HG03025 (cell line): ENCODE data around the gene GP1BB.

Experiments used
- ATAC-seq: cut with Tn5 transposase; IDR thresholded peaks from one replicate; pipeline ENCODE4 v1.9.1; 2021; ENCODE audit warnings: mild to moderate bottlenecking, moderate library complexity; ENCODE audit not compliant: unreplicated experiment, low FRiP score

GP1BB gene

DNA sequence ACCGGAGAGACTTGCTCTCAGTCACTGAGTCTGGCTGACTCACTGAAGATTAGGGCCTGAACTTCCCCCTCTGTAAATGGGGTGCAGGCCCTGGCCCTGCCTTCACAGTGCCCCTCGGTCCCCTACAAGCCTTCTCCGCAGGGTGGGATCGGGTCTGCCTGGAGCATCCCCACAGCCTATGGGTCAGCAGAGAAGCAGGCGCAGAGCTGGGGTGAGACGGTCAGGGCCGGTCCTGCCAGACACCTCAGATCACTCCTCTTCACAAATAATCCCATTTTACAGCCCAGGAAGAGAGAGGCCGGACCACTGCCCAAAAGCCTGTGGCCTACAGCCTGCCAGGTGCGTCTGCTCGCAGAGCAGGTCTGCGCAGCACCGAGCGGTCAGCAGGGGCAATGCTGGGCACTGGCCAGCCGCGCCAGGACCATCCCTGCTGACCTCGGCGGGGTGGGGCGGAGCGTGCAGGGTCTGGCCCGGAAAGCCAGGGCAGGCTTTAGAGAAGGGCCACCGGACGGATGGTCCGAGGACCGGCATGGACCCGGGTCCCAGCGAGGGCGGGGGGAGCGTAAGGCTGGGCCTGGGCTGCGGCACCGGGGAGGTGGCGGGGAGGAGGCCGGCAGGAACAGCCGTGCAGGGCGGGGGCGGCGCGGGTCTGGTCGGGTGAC, 9.6 kb upstream of the GP1BB start:
- ATAC-seq, result no peak

DNA sequence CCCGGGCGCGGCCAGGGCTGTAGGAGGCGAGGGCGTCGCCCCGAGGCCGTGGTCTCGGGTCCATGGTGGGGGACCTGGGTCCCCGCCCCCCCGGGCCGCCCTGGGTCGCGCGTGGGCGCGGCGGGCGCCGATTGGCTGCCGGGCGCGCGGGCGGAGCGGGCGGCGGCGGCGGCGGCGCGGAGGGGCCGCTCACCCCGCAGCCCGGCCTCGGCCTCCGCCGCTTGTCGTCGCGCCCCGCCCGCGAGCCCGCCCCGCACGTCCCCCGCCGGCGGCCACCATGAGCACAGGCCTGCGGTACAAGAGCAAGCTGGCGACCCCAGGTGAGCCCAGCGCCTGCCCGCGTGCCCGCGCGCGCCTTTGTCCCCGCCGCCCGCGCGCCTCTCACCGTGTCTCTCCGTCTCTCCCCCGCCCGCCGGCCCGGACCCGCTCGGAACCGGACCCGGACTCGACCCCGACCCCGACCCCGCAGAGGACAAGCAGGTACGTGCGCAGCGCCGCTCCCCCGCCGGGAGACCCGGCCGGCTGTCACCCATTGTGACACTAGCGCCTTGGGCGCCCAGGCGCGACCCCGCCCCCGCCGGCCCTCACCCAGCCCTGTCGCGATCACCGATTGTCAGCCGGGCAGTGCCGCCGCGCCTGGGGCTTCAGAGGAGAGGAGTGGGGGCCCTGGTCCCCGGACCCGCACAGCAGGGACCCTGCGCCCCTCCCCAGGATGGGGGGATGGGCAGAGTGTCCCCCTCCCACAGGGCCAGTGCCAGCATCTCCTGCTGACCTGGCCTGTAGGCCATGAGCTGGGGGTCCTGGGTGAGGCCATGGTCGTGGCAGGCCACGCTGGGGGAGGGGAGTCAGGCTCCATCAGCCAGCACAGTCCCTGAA, 8.8 kb upstream of the GP1BB start, which contains the start of gene SEPTIN5:
SEPTIN5 (plus strand) TSS at position 192 of the 876 bp plus-strand sequence; CDS start at position 278, 86 bp downstream.
- no peak for ATAC-seq

DNA sequence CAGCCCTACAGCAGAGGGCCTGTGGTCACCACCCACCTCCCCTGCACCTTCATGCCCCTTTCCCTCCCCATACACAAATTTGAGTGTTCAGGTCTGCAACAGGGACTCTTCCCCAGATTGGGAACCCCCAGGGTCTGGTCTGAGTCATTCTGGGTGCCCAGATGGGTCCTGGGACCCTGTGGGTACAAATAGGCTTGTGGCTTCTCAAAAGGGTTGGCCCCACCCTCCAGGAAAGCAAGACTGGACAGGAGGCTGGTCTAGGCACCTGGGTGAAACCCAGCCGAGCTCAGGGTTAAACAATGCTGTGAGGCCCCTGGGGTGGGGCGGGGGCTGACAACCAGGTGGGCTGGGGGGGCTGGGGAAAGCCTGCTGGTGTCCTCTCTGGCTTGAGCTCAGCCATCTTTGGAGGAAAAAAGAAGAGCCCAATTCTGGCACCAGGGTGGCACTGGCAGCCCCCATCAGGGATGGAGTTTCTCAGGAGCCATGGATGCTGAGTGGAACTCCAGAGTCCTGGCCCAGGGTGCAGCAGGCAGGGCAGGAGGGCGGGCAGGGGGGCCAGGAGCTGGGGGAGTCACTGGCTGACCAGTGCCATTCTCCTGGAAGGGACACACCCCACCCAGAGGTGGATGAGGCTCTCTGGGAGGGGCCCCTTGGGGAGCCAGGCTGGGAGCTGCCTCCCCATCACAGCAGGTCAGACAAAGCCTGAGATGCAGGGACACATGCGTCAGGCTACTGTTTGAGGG, 8.0 kb upstream of the GP1BB start:
- no peak for ATAC-seq

DNA sequence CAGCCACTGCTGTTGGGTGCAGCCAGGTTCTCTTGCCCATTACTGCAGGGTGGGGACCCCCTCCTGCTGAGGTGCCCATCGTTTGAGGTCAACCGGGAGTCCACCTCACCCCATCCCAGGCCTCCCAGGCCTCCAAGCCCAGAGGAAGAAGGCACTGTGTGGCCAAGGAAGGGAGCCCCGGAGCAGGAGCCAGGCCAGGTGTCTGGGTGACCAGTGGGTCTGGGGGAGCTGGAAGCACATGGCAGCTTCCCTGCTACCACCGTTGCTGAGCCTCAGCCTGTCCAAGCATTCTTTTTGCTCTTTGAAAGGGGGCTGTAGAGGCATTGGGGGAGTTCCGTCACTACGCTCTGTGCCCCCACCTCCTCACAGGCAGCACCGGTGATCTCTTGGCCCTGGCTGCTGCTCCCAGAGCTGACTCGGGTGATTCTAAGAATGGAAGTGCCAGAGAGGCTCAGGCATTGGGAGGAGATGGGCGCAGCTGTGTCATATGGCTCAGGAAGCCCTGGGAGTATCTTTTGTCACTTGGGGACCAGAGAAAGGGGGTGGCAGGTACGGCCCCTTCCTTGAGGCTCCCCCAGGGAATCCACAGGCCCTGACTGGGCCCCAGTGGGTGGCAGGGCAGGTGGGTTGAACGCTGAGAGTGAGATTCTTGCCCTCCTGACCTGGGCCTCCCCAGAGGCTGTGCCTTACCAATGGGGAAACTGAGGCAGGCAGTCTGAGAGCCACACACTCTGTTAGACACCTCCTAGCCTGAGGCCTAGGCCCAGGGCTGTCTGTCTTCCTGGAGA, 7.1 kb upstream of the GP1BB start:
- ATAC-seq, result no peak

DNA sequence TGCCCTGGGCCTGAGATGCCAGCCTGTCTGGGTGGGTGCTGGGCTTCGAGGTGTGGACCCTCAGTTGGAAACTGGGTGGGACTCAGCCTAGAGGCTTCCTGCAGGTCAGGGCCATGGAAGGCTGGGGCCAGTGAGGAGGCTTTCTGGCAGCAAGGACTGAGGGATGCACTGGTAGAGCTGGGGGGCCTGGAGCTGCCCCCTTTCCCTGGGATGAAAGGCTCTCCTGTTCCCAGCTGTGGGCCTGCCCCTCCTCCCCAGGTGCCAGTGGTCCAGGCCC, 6.6 kb upstream of the GP1BB start:
- ATAC-seq, result no peak

DNA sequence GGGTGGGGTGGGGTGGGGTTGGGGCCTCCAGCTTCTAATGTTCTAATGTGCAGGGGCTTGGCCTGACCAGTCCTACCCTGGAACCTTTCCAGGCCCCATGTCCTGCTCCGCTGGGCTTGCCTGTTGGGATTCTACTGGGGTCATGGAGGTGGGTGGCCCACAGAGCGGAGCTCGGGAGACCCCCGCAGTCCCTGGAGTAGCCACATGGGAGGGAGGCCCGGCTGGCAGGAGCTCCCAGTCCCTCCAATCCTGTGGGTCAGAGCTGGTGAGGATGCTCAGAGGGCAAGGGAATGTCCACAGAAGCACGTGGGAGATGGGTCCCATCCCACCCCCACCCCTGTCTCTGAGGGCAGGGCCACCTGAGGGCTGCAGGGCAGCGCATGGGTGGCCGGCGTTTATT, 6.2 kb upstream of the GP1BB start:
- ATAC-seq, result no peak

DNA sequence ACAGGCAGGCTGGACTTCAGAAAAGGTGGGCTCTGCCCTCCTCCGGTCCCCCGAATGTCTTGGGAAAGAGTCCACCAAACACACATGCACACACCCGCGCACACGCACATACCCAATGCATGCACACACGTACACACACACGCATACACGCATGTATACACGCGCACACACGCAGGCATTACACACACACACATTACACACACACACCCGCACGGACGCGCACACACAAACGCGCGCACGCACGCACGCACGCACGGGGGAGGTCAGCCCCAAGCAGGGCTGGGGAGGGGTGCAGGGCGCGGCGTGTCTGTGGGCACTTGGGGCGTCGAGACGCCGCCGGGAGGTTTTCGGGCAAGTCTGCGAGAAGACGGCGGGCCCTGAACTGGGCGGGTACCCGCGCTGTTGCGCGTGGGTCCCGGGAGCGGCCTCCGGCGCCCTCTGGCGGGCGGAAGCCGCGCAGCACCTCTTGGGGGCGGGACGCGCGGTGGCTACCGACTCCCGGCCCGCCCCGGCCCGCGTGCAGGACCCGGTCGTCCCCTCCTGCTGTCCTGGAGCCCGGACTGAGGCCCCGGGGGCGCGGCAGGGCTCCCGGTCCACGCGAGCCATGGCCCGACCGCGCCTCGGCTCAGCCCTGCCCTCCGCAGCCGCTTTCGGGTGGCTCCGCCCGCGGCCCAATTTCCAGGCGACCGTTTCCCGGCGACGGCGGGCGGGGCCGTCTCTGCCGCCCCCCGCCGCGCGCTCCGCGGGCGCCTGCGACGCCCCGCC, 5.5 kb upstream of the GP1BB start:
- ATAC-seq, result no peak

DNA sequence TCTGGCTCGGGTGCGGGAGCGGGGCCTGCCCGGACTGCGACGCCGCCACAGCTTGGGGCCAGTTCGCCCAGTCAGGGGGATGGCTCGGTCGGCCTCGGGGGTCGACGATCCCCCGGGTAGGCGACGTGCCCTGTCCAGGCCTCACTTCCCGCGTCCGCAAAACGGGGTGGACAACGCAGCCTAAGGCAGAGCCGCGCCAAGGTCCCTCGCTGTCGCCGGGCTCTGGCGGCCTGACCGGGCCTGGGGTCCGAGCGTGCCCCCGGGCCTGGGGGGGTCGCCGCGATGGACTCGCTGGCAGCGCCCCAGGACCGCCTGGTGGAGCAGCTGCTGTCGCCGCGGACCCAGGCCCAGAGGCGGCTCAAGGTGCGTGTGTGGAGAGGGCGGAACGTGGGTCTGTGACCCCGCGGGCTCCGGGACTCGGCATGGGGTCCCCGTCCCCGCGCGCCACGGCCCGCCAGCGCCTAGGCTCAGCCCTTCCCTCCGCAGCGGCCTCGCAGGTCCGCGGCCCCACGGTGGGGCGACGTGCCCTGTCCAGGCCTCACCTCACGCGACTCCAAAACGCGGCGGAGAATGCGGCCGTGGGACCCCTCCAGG, 4.8 kb upstream of the GP1BB start:
- ATAC-seq, result no peak

DNA sequence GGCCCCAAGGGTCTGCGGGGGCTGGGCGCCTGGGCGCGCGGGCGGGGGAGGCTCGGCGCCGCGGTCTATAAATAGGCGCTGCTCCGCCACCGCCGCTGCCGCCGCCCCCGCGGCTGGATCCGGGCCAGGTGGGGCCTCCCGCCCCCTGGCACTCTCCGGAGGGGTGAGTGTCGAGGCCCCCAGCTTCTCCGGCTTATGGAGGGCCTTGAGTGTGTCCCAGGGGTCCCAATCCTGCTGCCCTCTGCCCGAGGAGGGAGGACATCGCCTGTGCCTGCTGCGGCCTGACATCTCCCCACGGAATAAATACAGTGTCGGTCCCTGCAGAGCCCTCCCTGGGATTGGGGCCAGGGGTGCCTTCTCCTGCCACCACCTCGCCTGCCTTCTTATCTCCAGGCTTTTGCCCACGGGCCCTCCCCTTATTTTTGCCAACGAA, 4.3 kb upstream of the GP1BB start:
- ATAC-seq, result no peak

DNA sequence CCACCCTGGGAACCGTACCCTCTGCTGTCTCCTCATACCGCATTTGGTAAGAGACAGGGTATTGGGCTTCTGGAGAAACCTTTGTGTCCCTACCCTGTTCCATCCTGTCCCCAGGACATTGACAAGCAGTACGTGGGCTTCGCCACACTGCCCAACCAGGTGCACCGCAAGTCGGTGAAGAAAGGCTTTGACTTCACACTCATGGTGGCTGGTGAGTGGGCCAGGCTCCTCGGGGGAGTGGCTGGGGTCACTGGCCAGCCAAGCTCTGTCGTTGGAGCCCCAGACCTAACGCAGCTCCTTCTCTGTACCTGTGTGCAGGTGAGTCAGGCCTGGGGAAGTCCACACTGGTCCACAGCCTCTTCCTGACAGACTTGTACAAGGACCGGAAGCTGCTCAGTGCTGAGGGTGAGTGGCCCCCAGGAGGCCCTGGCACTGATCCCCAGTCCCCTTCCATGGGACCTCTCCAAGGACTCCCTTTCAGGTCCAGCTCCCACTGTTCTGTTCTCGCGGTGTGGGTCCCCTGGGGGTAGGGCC, 3.8 kb upstream of the GP1BB start:
- no peak for ATAC-seq

DNA sequence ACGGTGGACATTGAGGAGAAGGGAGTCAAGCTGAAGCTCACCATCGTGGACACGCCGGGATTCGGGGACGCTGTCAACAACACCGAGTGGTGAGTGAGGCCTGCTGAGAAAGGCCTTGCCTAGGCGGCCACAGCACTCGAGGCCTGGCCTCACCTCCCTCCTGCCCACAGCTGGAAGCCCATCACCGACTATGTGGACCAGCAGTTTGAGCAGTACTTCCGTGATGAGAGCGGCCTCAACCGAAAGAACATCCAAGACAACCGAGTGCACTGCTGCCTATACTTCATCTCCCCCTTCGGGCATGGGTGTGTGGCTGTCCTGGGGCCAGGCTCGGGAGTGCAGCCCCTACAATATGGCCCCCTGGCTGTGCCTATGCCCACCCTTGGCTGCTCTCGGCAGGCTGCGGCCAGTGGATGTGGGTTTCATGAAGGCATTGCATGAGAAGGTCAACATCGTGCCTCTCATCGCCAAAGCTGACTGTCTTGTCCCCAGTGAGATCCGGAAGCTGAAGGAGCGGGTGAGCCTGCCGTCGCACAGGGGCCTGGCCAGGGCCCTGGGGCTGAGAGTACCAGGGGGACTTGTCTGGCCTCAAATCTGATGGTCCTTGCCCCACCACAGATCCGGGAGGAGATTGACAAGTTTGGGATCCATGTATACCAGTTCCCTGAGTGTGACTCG, 3.0 kb upstream of the GP1BB start:
- no peak for ATAC-seq

DNA sequence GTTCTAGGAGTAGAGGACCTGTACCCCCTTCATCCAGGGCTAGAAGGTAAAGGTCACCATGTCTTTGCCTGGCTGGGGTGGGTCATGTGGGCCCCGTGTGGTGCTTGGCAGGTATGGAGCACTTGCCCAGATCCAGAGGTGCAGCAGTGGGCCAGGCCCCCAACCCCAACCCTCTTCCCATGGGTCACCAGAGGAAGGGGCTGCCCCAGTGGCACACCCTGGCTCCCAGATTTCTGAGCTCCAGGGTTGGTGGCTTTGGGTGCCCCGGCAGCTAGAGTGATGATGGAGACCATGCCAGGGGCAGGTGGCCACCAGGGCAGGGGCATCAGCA, 2.4 kb upstream of the GP1BB start:
- no peak for ATAC-seq

DNA sequence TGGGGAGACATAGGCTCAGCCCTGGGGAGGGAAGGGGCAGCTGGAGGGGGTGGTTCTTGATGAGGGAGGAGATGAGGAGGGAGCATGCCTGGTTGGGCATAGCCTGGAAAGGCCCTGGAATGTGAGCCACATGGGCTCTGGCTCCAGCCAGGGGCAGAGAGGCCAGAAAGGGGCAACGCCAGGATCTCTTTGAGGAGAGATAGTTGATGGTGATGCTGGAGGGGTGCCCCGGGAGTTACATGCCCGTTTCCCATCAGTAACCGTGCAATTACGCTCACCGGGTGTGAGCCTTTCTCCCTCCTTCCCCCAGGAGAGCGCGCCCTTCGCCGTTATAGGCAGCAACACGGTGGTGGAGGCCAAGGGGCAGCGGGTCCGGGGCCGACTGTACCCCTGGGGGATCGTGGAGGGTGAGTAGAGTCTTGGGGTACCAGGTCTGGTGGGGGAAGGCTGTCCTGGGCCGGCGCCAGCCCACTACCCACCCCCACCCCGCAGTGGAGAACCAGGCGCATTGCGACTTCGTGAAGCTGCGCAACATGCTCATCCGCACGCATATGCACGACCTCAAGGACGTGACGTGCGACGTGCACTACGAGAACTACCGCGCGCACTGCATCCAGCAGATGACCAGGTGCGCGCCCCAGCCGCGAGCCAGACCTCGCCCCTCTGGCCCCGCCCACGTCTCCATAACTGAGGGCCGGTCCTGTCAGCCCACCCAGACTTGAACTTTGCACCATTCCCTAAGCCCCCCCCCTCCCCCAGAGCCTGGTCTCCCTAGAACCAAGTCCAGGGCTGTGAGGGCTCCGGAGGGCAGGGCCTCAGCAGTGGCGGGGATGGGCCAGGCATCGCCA, 1.8 kb upstream of the GP1BB start:
- ATAC-seq, result no peak

DNA sequence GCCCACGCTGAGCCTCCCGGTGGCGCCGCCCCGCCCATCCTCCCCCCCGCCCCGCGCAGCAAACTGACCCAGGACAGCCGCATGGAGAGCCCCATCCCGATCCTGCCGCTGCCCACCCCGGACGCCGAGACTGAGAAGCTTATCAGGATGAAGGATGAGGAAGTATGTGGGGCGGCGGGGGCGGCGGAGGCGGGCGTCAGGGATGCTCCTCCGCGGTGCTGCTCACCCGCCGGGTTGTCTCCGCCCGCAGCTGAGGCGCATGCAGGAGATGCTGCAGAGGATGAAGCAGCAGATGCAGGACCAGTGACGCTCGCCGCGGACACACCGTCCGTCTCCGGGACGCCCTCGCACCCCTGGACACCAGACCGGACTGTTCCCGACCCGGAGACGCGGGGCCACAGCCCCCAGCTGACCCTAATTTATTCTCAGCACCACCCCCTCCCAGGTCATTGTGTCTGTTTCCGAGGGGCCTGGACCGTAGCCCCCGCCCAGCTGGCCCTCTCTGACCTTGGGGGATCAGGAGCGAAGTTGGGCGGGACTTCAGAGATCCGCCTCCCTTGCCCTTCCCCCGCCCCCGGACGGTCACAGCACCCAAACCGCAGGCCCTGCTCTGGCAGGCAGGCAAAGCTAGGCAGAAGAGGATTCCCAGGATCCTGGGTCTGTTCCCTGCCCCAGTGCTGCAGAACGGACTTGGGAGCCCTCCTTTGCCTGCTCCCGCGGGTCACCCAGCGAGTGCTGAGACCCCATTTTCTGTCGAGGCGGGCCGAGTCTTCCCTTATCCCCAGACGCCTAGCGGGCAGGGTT, 959 bp upstream of the GP1BB start:
- no peak for ATAC-seq

DNA sequence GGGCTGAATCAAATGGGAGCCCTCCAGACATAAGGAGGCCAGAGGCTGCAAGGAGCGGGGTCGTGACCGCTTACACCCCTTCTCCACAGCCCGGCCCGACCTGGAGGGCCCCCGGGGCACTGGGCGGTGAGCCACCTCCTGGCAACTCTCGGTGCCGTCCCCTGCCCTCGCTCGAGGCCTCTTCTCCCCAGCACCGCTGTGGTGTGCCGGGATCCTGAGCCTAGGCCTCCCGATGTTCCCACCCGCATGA, 432 bp upstream of the GP1BB start:
- no peak for ATAC-seq

DNA sequence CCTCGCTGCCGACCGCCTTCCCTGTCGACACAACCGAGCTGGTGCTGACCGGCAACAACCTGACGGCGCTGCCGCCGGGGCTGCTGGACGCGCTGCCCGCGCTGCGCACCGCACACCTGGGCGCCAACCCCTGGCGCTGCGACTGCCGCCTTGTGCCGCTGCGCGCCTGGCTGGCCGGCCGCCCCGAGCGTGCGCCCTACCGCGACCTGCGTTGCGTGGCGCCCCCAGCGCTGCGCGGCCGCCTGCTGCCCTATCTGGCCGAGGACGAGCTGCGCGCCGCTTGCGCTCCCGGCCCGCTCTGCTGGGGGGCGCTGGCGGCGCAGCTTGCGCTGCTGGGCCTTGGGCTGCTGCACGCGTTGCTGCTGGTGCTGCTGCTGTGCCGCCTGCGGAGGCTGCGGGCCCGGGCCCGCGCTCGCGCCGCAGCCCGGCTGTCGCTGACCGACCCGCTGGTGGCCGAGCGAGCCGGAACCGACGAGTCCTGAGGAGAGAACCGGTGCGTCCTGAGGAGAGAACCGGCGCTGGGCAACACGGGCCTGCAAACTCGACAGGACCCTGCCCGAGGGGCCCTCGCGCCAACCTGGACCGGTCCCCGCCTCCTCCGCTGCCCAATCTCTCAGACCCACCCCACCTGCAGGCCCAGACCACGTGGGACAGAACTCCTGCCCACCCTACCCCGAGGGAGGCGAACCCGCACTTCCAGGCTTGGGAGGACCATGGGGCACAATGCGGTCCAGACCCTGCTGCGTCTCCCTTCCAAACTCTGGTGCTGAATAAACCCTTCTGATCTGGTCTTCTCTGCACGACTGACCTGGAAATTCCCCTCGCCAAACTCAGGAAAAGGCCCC, 866 bp downstream of the GP1BB start:
- no peak for ATAC-seq
